GM12872 (cell line): ENCODE measurements around the gene ANGPTL2.

Experiments used
- TF ChIP-seq, protein P1 (sequence below): IDR thresholded peaks from 3 replicates; pipeline ENCODE4 v1.5.1; 2011; ENCODE audit warnings: low read depth, mild to moderate bottlenecking, low read length, moderate library complexity; ENCODE audit not compliant: insufficient read depth

The ANGPTL2 gene

DNA sequence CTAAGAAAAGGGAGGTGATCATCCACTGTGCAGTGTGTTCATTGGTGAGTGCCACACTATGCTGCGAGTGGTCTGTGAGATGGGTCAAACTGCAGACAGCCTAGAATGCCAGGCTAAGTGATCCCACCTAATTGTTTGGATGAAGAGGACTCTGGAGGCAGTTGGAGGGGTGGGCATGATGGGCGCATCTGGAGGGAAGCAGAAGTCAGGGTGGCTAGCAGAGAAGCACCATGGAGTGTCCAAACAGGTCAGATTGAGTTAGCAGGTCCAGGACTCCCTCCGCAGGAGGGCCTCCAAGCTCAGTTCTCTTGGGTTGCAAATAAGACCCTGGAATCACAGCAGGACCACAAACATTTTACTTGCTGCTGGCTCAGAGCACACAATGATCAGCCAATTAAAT lies 19.9 kb upstream of the ANGPTL2 start:
- TF ChIP-seq, protein P1, sequence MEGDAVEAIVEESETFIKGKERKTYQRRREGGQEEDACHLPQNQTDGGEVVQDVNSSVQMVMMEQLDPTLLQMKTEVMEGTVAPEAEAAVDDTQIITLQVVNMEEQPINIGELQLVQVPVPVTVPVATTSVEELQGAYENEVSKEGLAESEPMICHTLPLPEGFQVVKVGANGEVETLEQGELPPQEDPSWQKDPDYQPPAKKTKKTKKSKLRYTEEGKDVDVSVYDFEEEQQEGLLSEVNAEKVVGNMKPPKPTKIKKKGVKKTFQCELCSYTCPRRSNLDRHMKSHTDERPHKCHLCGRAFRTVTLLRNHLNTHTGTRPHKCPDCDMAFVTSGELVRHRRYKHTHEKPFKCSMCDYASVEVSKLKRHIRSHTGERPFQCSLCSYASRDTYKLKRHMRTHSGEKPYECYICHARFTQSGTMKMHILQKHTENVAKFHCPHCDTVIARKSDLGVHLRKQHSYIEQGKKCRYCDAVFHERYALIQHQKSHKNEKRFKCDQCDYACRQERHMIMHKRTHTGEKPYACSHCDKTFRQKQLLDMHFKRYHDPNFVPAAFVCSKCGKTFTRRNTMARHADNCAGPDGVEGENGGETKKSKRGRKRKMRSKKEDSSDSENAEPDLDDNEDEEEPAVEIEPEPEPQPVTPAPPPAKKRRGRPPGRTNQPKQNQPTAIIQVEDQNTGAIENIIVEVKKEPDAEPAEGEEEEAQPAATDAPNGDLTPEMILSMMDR: no peak

DNA sequence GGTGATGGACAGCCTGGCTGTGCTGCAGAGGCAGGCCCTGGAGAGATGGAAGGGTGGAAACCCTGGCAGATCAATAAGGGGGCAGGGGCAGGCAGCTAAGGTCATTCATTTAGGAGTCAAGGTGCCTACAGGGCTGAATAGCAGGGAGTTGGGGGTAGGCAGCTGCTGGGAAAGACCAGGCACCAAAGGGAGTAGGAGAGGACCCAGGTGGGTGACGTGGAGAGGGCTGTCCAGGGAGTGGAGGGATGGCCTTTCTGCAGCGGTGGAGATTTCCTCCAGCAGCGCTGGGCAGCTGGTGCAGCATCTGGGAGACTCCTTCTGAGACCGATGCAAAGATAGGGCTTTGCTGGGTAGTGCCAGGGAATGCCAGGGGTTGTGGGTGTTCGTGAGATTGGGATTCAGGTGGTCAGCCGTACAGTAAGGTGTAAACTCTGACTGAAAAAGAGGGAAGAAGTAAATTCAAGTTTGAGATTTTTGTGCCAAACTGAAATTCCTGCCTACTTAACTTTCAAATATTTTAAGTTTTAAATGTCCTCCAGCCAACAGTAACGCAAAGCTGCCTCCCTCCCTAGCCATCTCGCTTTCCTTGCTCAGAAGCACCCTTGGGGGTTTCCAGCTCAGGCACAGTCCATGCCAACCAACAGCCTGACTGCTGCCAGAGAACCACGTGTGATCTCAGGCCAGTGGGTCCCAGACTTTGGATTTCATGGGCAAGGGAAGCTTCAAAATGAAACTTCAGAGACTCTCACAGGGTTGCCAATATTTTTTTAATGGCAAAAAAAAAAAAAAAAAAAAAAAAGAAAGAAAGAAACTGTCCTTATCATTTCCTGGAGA lies 18.6 kb upstream of the ANGPTL2 start:
- TF ChIP-seq, protein P1: no peak

DNA sequence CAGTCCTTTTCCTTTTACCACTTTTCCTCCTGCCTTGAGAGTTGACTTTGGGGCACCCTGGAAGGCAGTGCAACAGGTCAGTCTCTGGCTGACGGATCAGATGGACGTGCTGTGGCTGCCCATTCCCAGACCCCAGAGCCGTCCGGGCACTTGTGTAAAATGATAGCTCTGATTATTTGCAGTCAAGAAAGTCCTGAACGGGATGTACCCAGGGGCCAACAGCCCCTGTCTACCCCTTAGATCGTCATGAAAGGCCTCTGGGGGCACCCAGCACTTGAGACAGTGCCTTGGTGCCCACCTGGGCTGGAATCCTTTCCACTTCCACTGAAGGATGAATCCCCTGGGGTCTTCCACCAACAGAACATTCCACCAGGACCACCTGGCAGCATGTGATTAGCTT lies 17.7 kb upstream of the ANGPTL2 start:
- TF ChIP-seq, protein P1: no peak

DNA sequence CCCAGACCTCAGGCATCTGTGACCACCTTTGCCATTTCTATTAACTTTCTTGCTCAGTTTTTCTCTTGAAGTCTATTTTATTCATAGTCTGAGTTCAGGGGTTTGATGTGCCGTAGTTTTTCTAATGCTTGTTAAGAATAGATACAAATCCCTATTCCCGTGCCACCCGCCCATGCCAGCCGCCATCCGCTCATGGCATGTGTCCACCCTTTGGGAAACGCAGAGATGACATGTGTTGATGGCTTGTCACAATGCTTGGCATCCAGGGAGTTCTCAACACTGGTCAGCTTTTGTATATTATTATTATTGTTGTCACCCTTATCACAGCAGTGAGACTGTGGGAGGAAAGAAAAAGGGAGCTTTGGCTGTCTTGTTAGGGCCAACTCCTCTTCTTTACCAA lies 17.3 kb upstream of the ANGPTL2 start:
- TF ChIP-seq, protein P1: no peak

DNA sequence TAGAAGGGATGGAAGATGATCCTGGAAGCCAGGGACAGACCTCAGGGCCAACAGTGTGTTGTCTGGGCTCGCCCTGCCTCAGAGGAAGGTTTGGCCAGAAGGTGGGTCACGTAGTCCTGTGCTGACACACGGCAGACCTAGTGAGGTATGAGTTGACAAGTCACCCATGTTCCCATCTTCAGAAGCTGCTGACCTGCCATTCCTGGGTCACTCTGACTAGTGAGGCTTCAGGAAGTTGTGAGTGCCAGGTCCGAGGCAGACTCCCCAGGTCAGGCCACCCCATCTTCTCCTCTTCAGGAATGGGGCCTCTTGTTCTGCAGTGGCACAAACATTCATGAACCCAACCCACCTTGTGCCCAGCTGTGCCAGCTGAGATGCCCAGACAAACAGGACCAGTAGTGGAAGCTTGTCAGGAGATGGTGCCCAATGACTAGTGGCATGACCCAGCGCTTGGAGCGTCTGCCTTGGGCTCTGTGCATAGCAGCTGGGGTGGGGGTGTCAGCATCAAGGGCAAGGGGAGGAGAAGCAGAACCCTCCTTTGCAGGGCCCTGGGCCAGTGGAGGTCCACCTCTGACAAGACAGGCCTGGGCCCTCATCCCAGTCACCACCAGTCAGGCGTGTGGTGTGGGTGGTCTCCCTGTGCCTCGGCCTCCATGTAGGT lies 16.8 kb upstream of the ANGPTL2 start:
- TF ChIP-seq, protein P1: no peak

DNA sequence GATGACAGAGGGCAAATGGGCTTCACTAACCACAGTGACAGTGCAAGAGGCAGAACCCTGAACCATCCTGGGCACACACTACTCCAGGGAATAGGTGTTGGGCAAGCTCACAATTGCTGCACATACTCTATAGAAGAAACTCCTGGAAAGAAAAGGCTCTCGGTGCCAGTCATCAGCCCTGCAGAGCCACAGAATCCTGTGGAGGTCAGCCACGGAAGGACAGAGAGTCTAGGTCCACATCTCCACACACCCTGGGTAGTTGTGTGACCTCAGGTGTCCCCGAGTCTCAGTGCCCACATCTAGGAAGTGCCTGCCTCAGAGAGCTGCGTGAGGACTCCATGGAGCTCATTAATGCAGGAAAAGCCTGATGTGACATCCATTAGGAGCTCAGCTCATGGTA lies 16.0 kb upstream of the ANGPTL2 start:
- TF ChIP-seq, protein P1: no peak

DNA sequence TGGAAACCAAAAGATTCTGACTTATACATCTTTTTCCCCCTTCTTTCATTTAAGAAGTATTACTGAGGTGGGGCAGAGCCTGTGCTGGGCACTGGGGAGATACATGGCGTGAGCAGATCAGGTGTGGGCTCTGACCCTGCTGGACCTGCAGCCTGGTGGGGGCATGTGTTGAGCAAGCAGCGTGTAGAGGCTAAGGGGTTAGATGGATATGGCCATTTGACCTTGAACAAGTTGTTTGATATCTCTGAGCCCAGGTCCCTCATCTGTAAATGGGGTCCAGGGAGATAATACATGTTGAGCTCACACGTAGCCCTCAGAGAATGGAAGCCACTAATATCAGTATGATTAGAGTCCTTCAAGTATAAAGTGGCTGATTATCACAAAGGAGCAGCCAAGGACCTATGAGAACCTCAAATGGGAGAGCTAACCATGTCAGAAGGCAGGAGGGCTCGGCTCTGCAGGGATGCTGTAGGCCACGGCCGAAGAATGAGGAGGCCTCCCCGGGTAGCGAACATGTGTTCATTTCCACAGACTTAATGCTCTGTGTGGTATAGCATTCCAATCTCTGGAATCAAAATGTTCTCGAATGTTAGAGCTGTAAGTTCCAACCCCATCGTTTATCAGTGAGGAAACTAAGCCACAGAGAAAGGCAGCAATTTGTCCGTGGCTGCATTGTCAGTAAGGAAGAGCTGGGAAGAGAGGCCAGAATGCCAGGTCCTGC lies 15.4 kb upstream of the ANGPTL2 start:
- TF ChIP-seq, protein P1: no peak
